Measurements from ENCODE around the gene TNKS1BP1. TPM values are rescaled to one million over a fixed set of nuclear protein-coding genes. Genes with fewer than 3 reads are reported as not detected.

TNKS1BP1 gene
- total and polyA plus RNA-seq, 8 donors = 59.4 to 238 (median 119) TPM

DNA sequence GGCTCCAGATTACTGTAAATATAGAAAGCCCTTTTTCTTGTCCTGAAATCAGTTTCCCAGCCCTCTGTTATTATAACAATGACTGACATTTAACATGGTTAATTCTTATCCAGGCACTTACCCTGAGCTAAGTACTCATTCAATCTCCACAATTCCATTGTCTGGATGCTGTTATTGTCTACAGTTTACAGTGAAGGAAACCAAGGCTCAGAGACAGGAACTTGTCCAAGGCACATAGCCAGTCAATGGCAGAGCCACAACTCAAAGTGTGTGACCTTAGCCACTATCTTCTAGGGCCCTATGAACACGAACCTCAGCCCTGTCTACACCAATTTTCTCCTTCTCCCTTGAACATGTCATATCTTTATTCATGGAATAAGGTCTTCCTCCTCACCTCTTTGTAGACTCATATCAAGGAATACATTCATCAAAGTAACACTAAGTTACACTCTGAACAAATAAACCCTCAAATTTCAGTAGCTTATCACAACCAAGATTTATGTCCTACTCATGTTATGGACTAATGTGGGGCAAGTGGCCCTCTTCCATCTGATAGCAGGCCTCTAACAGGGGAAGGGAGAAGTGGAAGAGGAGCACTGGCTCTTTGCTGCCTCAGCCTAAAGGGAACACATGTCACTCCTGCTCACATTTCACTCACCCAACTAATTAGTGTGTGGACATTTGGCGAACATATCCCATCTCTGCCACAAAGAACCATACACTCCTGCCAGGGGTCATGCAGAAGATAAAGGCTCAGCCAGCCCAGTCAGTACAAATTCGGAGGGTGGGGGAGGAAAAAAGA is 48.4 kb downstream of the TNKS1BP1 start:
- 38 to 59% (median 55%) methylated on average over 3 of the region's 3 CpGs for WGBS, 5 donors
- Histone ChIP-seq H3K4me3 (no peak overlapping the region), H3K36me3 (no peaks in the 10 kb centered on the region), H3K4me1 (peaks cover 4 to 22% (median 13%) of the 10 kb centered on the region in 4 donors), H3K9me3 (peaks cover 0 to 12% (median 11%) of the 10 kb centered on the region in 4 donors), H3K27ac (peak overlapping the region in 2 of 5 donors; percentile 42 to 75), H3K27me3 (no peaks in the 10 kb centered on the region)
- DNase-seq = no peak
- intact Hi-C loops (cut with DNase I; ENCODE audit: low total_unique reads) = no loop called here
- TF ChIP-seq, protein P1, sequence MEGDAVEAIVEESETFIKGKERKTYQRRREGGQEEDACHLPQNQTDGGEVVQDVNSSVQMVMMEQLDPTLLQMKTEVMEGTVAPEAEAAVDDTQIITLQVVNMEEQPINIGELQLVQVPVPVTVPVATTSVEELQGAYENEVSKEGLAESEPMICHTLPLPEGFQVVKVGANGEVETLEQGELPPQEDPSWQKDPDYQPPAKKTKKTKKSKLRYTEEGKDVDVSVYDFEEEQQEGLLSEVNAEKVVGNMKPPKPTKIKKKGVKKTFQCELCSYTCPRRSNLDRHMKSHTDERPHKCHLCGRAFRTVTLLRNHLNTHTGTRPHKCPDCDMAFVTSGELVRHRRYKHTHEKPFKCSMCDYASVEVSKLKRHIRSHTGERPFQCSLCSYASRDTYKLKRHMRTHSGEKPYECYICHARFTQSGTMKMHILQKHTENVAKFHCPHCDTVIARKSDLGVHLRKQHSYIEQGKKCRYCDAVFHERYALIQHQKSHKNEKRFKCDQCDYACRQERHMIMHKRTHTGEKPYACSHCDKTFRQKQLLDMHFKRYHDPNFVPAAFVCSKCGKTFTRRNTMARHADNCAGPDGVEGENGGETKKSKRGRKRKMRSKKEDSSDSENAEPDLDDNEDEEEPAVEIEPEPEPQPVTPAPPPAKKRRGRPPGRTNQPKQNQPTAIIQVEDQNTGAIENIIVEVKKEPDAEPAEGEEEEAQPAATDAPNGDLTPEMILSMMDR (IDR thresholded peaks at IDR 0.05) = no peak
- no peak for TF ChIP-seq POLR2A (IDR thresholded peaks at IDR 0.05)
- no peak for TF ChIP-seq POLR2AphosphoS5 (IDR thresholded peaks at IDR 0.05)
- TF ChIP-seq EP300 (IDR thresholded peaks at IDR 0.05) = no peak

DNA sequence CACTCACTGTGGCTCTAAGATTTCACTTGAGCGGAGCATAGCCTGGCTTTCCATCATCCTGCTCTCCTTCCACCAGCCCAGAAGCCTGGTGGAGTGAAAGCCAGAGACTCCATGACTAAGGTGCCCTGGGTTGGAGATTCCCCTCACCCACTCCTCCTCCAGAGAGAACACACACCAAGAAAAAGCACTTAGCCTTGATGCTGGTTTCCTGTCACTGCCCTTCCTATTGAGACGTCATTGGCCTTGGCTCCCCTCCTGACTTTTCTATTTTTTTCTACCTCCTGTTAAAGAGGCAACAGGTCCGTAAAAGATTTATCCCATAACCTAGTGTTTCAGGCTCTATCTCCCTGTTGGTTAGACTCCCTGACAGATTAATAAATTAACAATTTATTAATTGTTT is 49.2 kb downstream of the TNKS1BP1 start:
- Histone ChIP-seq H3K27ac (peak overlapping the region in 3 of 5 donors; percentile 2 to 75 (median 22)), H3K27me3 (no peaks in the 10 kb centered on the region)
- intact Hi-C loops (cut with DNase I; ENCODE audit: low total_unique reads) = no loop called here

DNA sequence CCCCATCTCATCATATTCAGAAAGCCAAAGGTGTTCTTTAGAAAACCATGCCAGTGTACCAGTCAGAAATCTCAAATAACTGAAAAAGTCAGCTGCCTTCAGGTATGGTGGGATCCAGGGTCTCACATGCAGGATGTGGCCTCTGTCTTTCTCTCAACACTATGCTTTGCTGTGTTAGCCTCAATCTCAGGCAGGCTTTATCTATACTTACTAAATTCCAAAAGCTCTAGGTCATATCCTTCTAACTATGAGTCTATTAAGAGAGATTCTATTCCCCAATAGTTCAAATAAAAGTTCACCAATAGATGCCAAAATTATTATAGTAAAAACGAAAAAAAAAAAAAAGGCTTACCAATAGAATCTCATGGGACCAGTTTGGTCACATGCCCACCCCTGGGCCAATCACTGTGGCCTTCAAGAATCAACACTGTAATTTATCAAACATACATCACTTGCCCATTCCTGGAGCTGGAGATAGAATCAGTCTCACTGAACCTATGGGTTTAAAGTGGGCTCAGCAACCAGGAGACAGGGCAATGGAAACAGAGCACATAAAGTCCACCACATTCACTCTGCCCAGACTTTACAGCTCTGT is 49.8 kb downstream of the TNKS1BP1 start:
- no peaks in the 10 kb centered on the region for H3K27me3 ChIP-seq
- peaks cover 4 to 22% (median 13%) of the 10 kb centered on the region in 4 donors for H3K4me1 ChIP-seq
- WGBS, 5 donors = 24 to 45% (median 40%) methylated on average over 1 of the region's 1 CpG
- TF ChIP-seq, protein P1 (IDR thresholded peaks at IDR 0.05) = no peak
- TF ChIP-seq EP300 (IDR thresholded peaks at IDR 0.05) = no peak
- no peak for TF ChIP-seq POLR2A (IDR thresholded peaks at IDR 0.05)
- no peak for TF ChIP-seq POLR2AphosphoS5 (IDR thresholded peaks at IDR 0.05)
- intact Hi-C loops (cut with DNase I; ENCODE audit: low total_unique reads) = no loop called here
- H3K4me3 ChIP-seq = no peak overlapping the region
- DNase-seq = no peak
- H3K9me3 ChIP-seq = peaks cover 0 to 12% (median 11%) of the 10 kb centered on the region in 4 donors
- peak overlapping the region in 2 of 5 donors; percentile 2 to 75 for H3K27ac ChIP-seq
- no peaks in the 10 kb centered on the region for H3K36me3 ChIP-seq

More for the DNA sequence above, 49.2 kb downstream of the TNKS1BP1 start:
- 44 to 70% (median 69%) methylated on average over 2 to 3 of the region's 3 CpGs for WGBS, 5 donors
- H3K4me1 ChIP-seq = peaks cover 4 to 22% (median 13%) of the 10 kb centered on the region in 4 donors
- H3K36me3 ChIP-seq = no peaks in the 10 kb centered on the region
- peaks cover 0 to 12% (median 11%) of the 10 kb centered on the region in 4 donors for H3K9me3 ChIP-seq
- DNase-seq = peak in 1 of 2 donors; percentile 41
- H3K4me3 ChIP-seq = no peak overlapping the region
- TF ChIP-seq POLR2AphosphoS5 (IDR thresholded peaks at IDR 0.05) (no peak), EP300 (IDR thresholded peaks at IDR 0.05) (no peak), POLR2A (IDR thresholded peaks at IDR 0.05) (no peak)
- TF ChIP-seq, protein P1 (IDR thresholded peaks at IDR 0.05) = no peak

GRCh38 chr11:57273448-57274058 is 51.2 kb downstream of the TNKS1BP1 start:
- peaks cover 0 to 12% (median 11%) of the 10 kb centered on the region in 4 donors for H3K9me3 ChIP-seq
- WGBS, 5 donors = 88 to 95% (median 91%) methylated on average over 4 of the region's 4 CpGs
- DNase-seq = no peak
- H3K27me3 ChIP-seq = no peaks in the 10 kb centered on the region
- intact Hi-C loops (cut with DNase I; ENCODE audit: low total_unique reads) = no loop called here
- TF ChIP-seq EP300 (IDR thresholded peaks at IDR 0.05) (no peak), POLR2A (IDR thresholded peaks at IDR 0.05) (no peak), POLR2AphosphoS5 (IDR thresholded peaks at IDR 0.05) (no peak)
- TF ChIP-seq, protein P1 (IDR thresholded peaks at IDR 0.05) = no peak
- no peak overlapping the region for H3K27ac ChIP-seq
- H3K4me1 ChIP-seq = peaks cover 4 to 16% (median 13%) of the 10 kb centered on the region in 4 donors
- no peaks in the 10 kb centered on the region for H3K36me3 ChIP-seq
- H3K4me3 ChIP-seq = no peak overlapping the region
